Gastrocnemius medialis (tissue), 4 donors: Measurements from ENCODE around the gene PPP2R2C. TPM values are rescaled to one million over a fixed set of nuclear protein-coding genes. Genes with fewer than 3 reads are reported as not detected.

Experiments used
- ATAC-seq, 2 donors: fragments of 150-250 bp; one replicate each; pipeline ENCODE4 v1.9.1; 2016
- DNase-seq, 2 donors: peaks; one replicate each; pipeline ENCODE4 v3.0.0-alpha.2; 2019
- H3K27ac ChIP-seq, 4 donors: fragments of 200-600 bp; sonication (generic); 1 replicate in 1 of 4; 2 replicates in 3 of 4; pipeline ENCODE4 v1.5.1; 2016 to 2018; ENCODE audit warnings: mild to moderate bottlenecking in 2 of 4, moderate library complexity in 1 of 4
- H3K27me3 ChIP-seq, 3 donors: fragments of 200-600 bp; sonication (generic) in 2 of 3; 1 replicate in 1 of 3; 2 replicates in 2 of 3; pipeline versions ENCODE4 v1.5.1 to v1.6.0; 2016 to 2019; ENCODE audit warnings: mild to moderate bottlenecking in 1 of 3, moderate library complexity in 1 of 3
- H3K36me3 ChIP-seq, 2 donors: fragments of 200-600 bp; sonication (generic) in 1 of 2; one replicate each; pipeline ENCODE4 v1.5.1; 2017 to 2018
- H3K4me1 ChIP-seq, 2 donors: fragments of 200-600 bp; sonication (generic) in 1 of 2; one replicate each; pipeline ENCODE4 v1.5.1; 2016 to 2017; ENCODE audit warnings: mild to moderate bottlenecking in 2 of 2
- H3K4me3 ChIP-seq, 4 donors: fragments of 200-600 bp; sonication (generic) in 3 of 4; 1 replicate in 1 of 4; 2 replicates in 3 of 4; pipeline ENCODE4 v1.5.1; 2016 to 2019; ENCODE audit warnings: mild to moderate bottlenecking in 2 of 4
- H3K9me3 ChIP-seq, 3 donors: fragments of 200-600 bp; sonication (generic) in 2 of 3; 1 replicate in 1 of 3; 2 replicates in 2 of 3; pipeline ENCODE4 v1.5.1; 2016 to 2019
- POLR2A ChIP-seq, 2 donors: fragments of 450-650 bp; IDR thresholded peaks; one replicate each; pipeline ENCODE4 v1.6.1; 2017; ENCODE audit warnings: antibody characterized with exemption in 2 of 2, mild to moderate bottlenecking in 2 of 2, moderate library complexity in 2 of 2
- in situ Hi-C, 4 donors: fragments of 200-750 bp; cut with MboI; loops; one replicate each; pipeline versions ENCODE4 v1.15.0 to v1.8.0; 2017; ENCODE audit warnings: low sequenced_read_pairs in 4 of 4
- intact Hi-C: fragments of 100-400 bp; cut with DNase I; formaldehyde crosslinking; loops from one replicate; pipeline ENCODE4 v1.15.1; 2023; ENCODE audit warnings: low total_unique reads
- total RNA-seq, 4 donors: library from RNA; depleted of rRNA; stranded (reverse); fragments of >200 nt; gene quantifications; one replicate each; pipeline versions ENCODE4 v1.1.0 to v1.2.3, GENCODE V29; 2016
- TF ChIP-seq, protein P1 (sequence below), 5 experiments: fragments of 450-650 bp in 3 of 5; fragments of 200-600 bp in 2 of 5; sonication (generic) in 2 of 5; IDR thresholded peaks in 4 of 5; conservative IDR thresholded peaks in 1 of 5; 1 replicate in 4 of 5; 2 replicates in 1 of 5; pipeline ENCODE4 v1.5.1; 2016 to 2019; ENCODE audit warnings: antibody characterized with exemption in 5 of 5, mild to moderate bottlenecking in 3 of 5, moderate library complexity in 3 of 5

Gene PPP2R2C
- total RNA-seq, 4 donors from 2014 or later: 0.44 to 2.7 (median 0.62) TPM

- H3K36me3 ChIP-seq: no peaks in the 10 kb centered on the region
- in situ Hi-C loops: no loop called here
- no peak overlapping the region for H3K27ac ChIP-seq
- no peak for ATAC-seq
- DNase-seq: no peak
- H3K4me1 ChIP-seq: no peaks in the 10 kb centered on the region
- intact Hi-C loops: no loop called here
- H3K27me3 ChIP-seq: peaks cover 24 to 31% (median 27%) of the 10 kb centered on the region in 3 donors
- TF ChIP-seq, protein P1, sequence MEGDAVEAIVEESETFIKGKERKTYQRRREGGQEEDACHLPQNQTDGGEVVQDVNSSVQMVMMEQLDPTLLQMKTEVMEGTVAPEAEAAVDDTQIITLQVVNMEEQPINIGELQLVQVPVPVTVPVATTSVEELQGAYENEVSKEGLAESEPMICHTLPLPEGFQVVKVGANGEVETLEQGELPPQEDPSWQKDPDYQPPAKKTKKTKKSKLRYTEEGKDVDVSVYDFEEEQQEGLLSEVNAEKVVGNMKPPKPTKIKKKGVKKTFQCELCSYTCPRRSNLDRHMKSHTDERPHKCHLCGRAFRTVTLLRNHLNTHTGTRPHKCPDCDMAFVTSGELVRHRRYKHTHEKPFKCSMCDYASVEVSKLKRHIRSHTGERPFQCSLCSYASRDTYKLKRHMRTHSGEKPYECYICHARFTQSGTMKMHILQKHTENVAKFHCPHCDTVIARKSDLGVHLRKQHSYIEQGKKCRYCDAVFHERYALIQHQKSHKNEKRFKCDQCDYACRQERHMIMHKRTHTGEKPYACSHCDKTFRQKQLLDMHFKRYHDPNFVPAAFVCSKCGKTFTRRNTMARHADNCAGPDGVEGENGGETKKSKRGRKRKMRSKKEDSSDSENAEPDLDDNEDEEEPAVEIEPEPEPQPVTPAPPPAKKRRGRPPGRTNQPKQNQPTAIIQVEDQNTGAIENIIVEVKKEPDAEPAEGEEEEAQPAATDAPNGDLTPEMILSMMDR (IDR thresholded peaks at IDR 0.05 in 4 of 5, conservative IDR thresholded peaks at IDR 0.05 in 1 of 5): no peak
- TF ChIP-seq POLR2A (IDR thresholded peaks at IDR 0.05): no peak
- H3K4me3 ChIP-seq: no peak overlapping the region
- no peaks in the 10 kb centered on the region for H3K9me3 ChIP-seq
Observed at GRCh38 chr4:6343939-6344408, 128.4 kb downstream of the PPP2R2C start.

- intact Hi-C loops (no loop called here), in situ Hi-C loops (no loop called here)
- Histone ChIP-seq H3K9me3 (no peaks in the 10 kb centered on the region), H3K27me3 (peaks cover 30 to 36% (median 35%) of the 10 kb centered on the region in 3 donors), H3K4me3 (no peak overlapping the region), H3K27ac (no peak overlapping the region), H3K36me3 (no peaks in the 10 kb centered on the region), H3K4me1 (no peaks in the 10 kb centered on the region)
- no peak for TF ChIP-seq POLR2A (IDR thresholded peaks at IDR 0.05)
- TF ChIP-seq, protein P1 (IDR thresholded peaks at IDR 0.05 in 4 of 5, conservative IDR thresholded peaks at IDR 0.05 in 1 of 5): no peak
- ATAC-seq (no peak), DNase-seq (peak in 1 of 2 donors; percentile 40)
Observed at GRCh38 chr4:6342530-6343293, 129.7 kb downstream of the PPP2R2C start.

DNA sequence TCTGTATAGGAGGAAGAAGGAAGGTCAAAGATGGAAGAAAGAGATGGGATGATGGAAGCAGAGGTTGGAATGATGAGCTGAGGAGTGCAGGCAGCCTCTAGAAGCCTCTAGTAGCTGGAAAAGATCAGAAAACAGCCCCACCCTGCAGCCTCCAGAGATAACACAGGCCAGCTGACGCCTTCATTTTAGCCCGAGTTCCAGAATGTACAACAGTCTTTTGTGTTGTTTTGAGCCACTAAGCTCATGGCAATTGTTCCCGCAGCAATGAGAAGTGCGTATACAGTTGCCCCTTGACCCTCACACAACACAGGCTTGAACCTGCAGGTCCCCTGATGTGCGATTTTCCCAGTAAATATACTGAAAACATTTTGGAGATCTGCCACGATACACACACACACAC lies 130.7 kb downstream of the PPP2R2C start:
- in situ Hi-C loops (no loop called here), intact Hi-C loops (no loop called here)
- Histone ChIP-seq H3K36me3 (no peaks in the 10 kb centered on the region), H3K4me3 (no peak overlapping the region), H3K4me1 (no peaks in the 10 kb centered on the region), H3K27ac (no peak overlapping the region), H3K9me3 (no peaks in the 10 kb centered on the region), H3K27me3 (peaks cover 30 to 35% (median 32%) of the 10 kb centered on the region in 3 donors)
- no peak for TF ChIP-seq POLR2A (IDR thresholded peaks at IDR 0.05)
- TF ChIP-seq, protein P1 (IDR thresholded peaks at IDR 0.05 in 4 of 5, conservative IDR thresholded peaks at IDR 0.05 in 1 of 5): no peak
- no peak for ATAC-seq
- DNase-seq: no peak

GRCh38 chr4:6340446-6341015 lies 131.9 kb downstream of the PPP2R2C start:
- no peak for TF ChIP-seq POLR2A (IDR thresholded peaks at IDR 0.05)
- TF ChIP-seq, protein P1 (IDR thresholded peaks at IDR 0.05 in 4 of 5, conservative IDR thresholded peaks at IDR 0.05 in 1 of 5): no peak
- Histone ChIP-seq H3K27ac (no peak overlapping the region), H3K9me3 (no peaks in the 10 kb centered on the region), H3K4me1 (no peaks in the 10 kb centered on the region), H3K4me3 (no peak overlapping the region), H3K27me3 (peaks cover 30 to 32% (median 31%) of the 10 kb centered on the region in 3 donors), H3K36me3 (no peaks in the 10 kb centered on the region)
- DNase-seq (no peak), ATAC-seq (no peak)
- in situ Hi-C loops: no loop called here
- intact Hi-C loops: no loop called here
